HG03196 (cell line): Measurements from ENCODE around the gene AP4B1.
A peak's percentile ranks its signal among the peaks of the same experiment; 100 is the strongest.

Experiments
- ATAC-seq: cut with Tn5 transposase; IDR thresholded peaks from one replicate; pipeline ENCODE4 v1.9.1; 2021; ENCODE audit not compliant: unreplicated experiment

Gene AP4B1

DNA sequence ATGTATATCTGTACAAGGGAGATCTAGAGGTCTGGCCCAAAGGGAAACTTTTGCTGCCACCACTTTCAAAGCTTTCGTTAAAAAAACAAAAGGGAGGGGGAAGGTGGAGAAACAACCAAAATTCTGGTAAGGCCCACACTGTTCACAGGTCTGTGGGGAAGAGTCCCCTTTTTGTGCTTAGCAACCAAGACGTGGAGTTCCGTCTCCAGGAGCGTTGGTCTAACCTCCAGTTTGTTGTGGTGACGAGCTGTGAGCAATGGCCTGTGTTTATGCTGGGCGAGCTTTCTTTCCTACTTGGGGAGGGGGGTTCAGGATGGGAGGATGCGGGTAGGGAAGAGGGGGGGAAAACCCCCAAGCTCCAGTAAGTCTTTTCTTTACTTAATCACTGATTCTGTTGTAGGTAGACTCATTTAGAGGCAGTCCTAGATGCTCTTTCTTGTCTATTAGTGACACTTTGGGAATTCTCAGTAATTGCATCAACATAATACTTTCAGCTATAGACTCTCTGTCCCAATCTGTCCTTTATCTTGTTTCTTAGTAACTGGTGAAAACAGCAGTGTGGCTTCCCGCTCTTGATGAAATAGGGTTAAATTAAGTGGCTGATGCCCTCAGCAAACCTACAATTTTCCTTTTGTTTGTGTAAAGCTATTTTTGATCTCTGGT lies 26.0 kb upstream of the AP4B1 start:
- peak; percentile 27 for ATAC-seq

DNA sequence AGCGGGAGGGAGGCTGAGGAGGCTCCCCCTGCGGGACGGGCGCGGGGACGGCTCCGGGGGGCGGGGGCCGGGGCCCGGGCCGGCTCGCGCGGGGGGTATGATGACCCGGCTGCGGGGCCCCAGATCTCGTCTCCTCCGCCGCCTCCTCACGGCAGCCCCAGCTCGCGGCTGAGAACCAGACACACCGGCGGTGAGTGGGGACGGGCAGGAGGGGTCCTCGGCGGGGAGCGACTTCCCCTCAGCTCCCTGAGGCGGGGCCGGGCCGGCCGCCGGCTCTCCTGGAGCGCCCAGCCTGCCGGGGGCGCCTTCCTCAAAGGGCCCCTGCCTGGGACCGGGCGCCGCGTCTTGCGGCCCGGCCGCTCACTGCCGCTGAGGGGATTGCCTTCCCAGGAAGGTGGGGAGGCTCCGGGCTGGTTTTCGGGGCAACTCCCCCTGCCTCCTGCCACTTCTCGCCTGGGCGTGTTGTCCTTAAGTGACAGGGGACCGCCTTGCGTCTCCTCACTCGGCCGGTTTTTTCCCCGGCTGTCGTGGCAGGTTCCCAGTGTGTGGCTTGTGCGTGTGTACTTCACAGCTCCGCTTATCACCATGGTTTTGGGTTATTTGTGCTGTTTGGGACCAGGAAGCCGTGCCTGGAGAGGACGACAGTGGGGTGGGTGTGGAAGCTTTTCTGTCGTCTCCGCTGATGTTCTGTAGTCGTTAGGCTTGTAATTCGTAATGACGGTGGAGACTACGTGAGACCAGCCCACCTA lies 25.3 kb upstream of the AP4B1 start:
- peak; percentile 32 for ATAC-seq

GRCh38 chr1:113928941-113929749 lies 24.5 kb upstream of the AP4B1 start, which contains the start of gene HIPK1:
HIPK1 (plus strand) TSS chr1:113929324.
- peak; percentile 66 for ATAC-seq

DNA sequence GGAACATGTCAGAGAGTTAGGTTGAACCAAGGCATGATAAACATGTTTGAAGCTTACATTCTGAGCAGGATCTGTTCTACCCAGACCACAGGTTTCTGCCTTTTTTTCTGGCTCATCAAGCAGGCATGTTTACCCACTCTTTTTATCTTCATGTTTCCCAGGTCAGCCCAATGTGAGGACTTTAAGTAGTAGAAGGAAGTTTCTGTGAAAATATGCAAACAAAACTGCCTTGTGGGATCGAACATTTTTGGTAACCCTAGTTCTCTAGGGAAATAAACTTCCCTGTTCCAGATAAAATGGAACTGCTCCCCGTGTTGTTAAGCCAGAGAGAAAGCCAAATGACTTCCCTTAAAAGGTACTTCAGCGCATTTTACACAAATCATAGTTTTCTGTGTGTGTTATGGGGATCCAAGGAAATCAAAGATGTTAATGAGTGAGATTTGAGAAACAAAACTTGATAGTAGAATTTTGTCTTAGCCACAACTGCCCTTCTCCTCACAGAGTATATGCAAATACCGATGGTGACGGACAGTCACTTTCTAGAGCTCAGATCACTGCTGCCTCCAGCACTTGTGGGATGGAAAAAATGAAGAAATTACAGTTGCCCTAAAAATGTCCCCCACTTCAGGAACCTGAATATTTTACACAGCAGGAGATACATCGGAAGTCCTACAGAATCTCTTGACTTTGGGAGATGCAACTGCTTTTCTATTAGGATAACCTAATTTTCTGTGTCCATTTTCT lies 23.8 kb upstream of the AP4B1 start:
- no peak for ATAC-seq

GRCh38 chr1:113924473-113924872 lies 19.9 kb upstream of the AP4B1 start:
- ATAC-seq = no peak

GRCh38 chr1:113922957-113923356 lies 18.4 kb upstream of the AP4B1 start:
- ATAC-seq = no peak

DNA sequence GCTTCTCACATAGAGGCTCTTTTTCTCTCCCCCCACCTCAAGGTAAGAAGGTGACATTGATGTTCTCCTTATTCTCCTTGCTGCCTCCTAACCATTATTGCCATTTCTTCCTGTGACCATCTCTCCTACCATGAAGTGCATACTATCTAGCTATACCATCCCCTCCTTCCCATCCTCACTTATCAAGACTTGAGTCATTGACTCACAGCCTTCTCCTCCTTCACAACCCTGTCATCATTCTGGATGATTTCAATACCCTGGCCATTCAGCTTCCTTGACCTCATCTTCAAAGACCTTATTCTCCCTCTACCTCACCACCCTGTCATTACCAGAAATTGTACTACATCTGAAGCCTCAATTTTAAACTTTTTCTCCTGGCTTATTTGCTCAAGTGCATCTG lies 13.6 kb upstream of the AP4B1 start:
- ATAC-seq = no peak

- no peak for ATAC-seq
Observed at GRCh38 chr1:113917400-113918082, 12.9 kb upstream of the AP4B1 start.

GRCh38 chr1:113916974-113917373 lies 12.4 kb upstream of the AP4B1 start:
- no peak for ATAC-seq

GRCh38 chr1:113913887-113914664 lies 9.5 kb upstream of the AP4B1 start:
- no peak for ATAC-seq

- ATAC-seq = no peak
Observed at GRCh38 chr1:113913312-113913668, 8.7 kb upstream of the AP4B1 start.

- no peak for ATAC-seq
Observed at GRCh38 chr1:113912594-113913311, 8.2 kb upstream of the AP4B1 start.

DNA sequence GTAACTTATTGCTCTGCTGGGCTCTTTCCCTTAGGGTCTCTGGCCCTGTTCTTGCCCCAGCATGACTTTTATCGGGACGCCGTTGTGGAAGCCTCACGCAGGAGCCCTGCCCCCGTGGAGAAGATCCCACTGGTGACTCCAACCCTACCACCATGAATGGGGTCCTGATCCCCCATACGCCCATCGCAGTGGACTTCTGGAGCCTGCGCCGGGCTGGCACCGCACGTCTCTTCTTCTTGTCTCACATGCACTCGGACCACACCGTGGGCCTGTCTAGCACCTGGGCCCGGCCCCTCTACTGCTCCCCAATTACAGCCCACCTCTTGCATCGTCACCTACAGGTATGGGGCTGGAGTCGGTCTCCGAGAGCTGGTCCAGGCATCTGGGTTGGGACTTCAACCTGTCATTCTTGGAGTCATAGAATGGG lies 849 bp upstream of the AP4B1 start:
- peak; percentile 5 for ATAC-seq

DNA sequence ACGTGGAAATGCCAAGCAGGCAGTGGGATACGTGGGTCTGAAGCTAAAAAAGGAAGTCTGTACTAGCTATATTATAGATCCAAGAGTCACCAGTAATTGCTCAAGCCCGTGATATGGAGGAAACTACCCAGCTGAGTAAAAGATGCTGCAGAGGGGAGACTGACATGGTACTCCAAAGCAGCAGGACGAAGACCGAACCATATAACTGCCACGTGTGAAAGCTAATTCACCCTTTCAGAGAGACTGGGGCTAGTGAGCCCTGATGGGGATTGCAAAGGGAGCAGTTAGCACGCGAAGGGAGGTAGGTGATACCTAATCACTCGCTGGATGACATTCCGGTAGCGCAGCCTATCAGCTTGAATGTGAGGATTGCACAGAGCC lies 316 bp downstream of the AP4B1 start:
- no peak for ATAC-seq

DNA sequence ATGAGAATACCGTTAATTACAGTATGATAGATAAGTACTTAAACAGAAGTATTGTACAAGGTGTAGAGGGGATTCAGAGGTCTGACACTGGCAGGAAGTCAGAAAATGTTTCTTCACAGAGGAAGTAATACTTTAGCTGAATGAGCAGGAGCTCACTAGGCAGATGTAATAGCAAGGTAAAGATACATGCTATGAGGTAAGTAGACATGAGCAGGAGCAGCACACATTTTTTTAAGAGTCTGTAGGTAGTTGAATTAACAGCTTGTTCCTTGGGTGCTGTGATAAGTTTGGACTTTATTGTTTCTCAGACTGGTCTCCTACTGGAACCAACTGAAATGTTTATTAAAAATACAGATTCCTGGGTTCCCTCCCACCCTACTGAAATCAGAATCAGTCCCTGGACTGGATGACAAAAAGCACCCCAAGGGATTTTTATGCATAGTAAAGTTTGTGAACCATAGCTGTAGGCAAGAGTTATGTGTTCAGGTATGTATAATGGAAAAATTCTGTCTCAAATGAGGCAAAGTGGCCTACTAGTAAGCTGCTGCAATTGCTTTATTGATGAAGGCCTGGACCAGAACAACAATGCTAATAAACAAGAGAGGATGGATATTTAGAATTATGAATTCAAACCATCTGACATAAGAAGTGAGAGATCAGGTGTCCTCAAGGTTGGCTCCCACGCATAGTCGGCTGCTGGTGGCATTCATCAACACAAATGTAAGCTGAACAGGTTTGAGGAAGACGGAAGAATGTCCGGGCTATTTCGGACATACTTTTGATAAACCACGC lies 902 bp downstream of the AP4B1 start:
- no peak for ATAC-seq

- ATAC-seq = no peak
Observed at GRCh38 chr1:113901191-113901590, 3.4 kb downstream of the AP4B1 start.

- ATAC-seq = no peak
Observed at GRCh38 chr1:113899111-113899510, 5.5 kb downstream of the AP4B1 start.

GRCh38 chr1:113898241-113898814 lies 6.3 kb downstream of the AP4B1 start:
- ATAC-seq = no peak
